GM18508 (cell line): ENCODE measurements around the gene ABCA10.
"Not testable (repeated sequence)": the region's sequence is repeated elsewhere in the genome, so short reads cannot be mapped to it uniquely, and the experiment has no call there.

Experiments used
- ATAC-seq: cut with Tn5 transposase; IDR thresholded peaks from one replicate; pipeline ENCODE4 v1.9.1; 2021; ENCODE audit warnings: moderate number of reproducible peaks; ENCODE audit not compliant: insufficient read depth, unreplicated experiment

Gene ABCA10

DNA sequence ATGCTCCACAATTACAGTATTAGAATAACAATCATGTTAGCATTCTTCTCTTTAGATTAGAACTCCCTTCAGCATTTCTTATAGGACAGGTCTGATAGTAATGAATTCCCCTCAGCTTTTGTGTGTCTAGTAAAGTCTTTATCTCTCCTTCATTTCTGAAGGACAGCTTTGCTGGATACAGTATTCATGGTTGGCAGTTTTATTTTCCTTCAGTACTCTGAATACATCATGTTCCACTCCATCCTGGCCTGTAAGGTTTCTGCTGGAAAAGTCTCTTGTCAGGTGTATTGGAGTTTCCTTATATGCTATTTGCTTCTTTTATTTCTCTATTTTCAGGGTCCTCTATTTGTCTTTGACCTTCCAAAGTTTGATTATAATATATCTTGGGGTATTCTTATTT, 4.0 kb upstream of the ABCA10 start:
- no peak for ATAC-seq

DNA sequence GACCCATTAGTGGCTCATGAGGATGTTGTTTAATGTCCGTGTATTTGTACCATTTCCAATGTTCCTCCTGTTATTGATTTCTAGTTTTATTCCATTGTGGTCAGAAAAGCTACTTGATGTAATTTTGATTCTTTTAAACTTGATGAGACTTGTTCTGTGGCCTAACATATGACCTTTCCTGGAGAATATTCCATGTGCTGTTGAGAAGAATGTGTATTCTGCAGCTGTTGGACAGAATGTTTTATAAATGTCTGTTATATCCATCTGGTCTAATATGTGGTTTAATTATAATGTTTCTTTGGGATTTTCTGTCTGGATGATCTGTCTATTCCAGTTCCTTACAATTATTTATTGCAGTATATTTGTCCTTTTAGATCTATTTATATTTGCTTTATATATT, 2.9 kb upstream of the ABCA10 start:
- ATAC-seq: no peak

DNA sequence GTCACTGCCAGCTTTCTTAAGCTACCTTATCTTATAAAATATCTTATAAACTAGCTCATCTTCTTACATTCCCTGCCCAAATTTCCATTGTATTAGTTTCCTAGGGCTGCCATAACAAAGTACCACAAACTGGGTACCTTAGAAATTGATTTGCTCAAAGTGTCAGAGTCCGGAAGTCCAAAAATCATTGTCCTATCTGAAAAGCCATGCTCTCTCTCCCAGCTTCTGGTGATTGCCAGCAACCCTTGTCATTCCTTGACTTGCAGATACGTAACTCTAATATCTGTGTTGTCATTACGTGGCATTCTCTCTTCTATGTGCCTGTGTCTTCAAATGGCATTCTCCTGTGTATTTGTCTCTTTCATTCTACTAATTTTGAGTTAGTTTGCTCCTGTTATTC, 2.3 kb upstream of the ABCA10 start:
- ATAC-seq: no peak

DNA sequence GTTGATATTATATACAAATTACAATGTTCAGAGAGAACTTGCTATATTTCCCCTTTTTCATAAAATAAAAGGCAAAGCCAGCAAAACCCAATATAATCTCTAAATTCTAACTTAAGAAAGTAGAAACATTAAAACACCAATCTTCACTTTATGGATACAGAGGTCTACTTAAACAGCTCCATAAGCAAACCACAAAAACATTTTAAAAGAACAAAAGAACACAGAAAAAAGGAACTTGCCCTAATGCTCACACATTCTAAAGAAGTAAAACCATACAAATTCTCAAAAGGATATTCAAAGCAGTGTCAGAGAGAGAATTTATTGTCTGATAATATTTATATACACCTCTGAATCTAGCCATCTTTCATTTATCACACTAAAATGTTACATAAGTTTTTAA, 606 bp downstream of the ABCA10 start:
- ATAC-seq: no peak

DNA sequence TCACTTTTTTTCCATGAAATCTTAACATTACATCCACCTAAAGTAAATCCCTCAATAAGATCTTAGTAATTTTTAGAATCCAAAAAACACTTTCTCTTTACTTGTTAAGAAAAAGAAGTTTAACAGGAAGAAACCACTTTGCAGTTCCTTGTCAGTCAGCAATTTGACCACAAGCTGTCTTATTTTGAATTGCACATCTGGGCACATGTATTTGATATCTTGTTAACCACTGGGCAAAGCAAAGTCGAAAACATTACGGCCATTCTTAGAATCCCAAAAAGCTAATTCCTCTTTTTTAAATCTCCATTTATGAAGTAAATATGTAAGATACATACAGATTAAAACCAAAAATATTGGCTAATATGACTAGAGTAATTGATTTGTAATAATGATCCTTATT, 1.1 kb downstream of the ABCA10 start:
- ATAC-seq: no peak

DNA sequence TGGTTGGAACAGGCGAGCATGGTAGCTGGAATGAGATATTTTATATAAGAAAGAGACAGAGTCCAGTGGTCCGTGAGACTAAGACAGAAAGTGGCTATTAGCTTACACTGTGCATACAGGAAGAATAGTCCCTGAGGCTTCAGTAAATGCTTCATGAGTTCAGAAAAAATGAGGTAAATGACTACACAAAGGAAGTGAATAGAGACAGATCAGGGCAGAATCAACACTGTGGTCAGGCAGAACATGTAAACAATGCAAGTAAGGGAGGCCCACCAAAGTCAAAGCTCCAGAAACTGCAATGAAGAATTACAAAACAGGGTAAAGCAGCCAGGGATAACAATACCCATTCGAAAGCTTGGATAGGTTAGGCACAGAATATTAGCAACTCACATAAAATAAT, 4.8 kb downstream of the ABCA10 start:
- ATAC-seq: peak; percentile 97

DNA sequence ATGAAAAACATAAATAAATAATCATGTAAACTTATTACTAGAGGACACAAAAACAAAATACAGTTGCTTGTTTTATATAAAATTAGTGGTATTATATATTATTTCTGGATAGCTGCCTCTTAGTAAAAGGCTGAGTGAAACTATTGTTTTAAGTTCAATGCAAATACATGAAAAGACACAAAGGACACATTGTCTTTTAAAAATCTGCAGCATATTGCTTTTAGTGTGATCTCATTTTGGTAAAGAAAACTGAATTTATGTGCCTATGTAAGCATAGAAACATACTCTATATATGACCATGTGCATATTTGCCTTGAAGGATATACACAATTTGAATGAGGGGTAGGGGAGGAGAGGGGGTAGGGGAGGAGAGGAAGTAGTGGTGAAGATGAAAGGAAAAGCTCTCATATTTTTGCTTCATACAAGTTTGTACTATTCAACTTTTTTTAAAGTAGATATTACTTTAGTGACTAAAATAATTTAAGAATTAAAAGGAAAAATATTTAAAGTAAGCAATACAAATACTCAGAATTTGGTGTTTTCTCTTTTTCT, 5.8 kb downstream of the ABCA10 start:
- ATAC-seq: no peak

DNA sequence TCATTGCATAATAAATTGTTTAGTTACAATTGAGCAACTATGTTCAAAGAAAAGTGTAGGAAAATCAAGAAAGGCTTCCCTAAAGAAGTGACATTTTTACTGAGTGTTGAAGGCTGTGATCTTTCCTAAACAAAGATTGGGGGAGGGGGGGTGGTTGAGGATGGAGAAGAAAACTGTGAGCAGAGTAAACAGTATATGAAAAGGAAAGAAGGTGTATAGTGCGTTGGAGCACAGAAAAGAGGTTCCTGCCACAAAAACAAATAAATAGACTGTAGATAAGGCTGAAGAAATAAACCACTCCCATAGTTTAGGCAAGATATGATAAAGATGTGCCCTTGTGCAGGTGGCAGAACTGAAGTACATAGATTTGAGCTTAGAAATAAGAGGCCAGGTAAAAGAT, 8.5 kb downstream of the ABCA10 start:
- ATAC-seq: no peak

DNA sequence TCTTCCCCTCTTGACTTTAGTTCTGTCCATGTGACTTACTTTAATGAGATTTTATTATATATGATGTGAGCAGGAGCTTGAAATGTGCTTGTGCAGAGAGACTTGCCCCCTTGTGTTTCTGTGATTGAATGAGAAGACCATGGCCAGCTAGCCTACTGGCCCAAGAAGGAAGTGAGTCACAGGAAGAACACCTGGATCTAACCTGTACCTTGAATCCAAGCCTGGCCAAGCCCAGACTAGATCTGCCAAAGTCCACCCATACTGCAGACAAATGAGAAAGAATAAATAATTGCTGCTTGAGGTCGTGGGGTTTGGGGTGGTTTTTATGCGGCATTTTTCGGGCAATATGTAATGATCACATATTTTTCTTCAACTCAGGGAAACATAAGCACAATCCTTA, 9.6 kb downstream of the ABCA10 start:
- no peak for ATAC-seq

DNA sequence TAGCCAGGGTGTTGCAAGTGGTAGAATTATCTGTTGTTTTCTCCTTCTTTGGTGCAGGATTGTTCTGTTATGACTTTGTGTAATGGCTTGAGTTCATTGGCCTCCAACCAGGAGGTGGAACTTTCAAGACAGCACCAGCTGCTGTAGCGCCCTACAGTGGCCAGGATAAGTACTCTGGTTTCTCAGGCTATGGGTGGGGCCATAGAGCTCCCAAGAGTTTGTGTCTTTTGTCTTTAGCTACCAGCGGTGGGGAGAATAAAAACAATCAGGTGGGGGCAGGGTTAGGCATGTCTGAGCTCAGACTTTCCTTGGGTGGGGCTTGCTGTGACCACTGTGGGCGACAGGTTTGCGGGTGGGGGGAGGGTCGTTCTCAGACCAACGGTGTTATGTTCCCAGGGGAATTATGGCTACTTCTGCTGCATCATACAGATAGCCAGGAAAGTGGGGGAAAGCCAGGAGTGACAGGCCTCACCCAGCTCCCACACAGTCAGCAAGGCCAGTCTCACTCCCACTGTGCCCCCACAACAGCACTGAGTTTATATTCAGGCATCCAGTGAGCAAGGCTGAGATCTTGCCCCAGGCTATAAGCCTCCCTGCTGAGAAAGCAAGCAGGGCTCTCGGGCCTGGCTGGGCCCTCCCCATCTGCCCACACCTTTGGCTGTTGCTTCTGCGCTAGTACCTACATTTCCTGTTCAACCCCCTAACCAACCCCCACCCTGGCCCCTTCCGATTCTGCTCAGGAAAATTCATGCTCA, 15.4 kb downstream of the ABCA10 start:
- no peak for ATAC-seq

DNA sequence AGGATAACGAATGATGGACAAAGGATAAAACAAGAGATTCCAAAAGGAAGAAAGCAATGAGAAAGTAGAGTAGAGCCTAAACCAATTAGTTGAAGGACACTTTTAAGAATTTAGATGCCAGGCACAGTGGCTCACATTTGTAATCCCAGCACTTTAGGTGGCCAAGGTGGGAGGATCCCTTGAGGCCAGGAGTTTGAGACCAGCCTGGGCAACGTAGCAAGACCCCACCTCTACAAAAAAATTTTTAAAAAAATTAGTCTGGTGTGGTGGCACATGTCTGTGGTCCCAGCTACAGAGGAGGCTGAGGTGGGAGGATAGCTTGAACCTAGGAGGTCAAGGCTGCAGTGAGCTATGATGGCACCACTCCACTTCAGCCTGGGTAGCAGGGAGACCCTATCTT, 20.0 kb downstream of the ABCA10 start:
- no peak for ATAC-seq

DNA sequence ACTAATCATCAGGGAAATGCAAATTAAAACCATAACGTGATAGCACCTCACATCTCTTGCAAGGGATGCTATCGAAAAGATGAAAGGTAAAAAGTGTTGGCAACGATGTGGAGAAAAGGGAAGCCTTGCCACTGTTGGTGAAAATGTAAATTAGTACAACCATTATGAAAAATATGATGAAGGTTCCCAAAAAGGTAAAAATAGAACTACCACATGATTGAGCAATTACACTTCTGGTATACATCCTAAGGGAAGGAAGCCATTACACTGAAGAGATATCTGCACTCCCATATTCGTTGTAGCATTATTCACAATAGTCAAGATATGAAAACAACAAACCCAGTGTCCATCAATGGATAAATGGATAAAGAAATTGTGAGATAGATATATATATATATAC, 21.5 kb downstream of the ABCA10 start:
- ATAC-seq: no peak

DNA sequence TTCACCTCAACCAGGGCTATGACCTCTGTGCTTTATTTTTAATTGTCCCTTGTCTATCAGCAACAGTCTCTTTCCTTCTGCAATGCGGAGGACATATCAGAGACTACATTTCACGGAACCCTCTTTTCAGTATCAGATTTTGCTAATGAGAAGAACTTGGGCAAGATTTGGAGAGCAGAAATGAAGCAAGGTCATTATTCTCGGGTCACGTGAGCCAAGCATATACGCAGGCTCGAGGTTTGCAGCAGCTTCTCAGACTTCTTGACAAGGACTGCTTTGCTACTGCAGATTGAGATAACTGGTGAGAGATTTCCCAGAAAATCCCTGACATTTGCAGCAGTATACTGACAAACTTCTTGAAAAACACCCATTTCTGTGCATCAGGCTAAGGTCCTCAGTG, 30.4 kb downstream of the ABCA10 start:
- ATAC-seq: no peak

DNA sequence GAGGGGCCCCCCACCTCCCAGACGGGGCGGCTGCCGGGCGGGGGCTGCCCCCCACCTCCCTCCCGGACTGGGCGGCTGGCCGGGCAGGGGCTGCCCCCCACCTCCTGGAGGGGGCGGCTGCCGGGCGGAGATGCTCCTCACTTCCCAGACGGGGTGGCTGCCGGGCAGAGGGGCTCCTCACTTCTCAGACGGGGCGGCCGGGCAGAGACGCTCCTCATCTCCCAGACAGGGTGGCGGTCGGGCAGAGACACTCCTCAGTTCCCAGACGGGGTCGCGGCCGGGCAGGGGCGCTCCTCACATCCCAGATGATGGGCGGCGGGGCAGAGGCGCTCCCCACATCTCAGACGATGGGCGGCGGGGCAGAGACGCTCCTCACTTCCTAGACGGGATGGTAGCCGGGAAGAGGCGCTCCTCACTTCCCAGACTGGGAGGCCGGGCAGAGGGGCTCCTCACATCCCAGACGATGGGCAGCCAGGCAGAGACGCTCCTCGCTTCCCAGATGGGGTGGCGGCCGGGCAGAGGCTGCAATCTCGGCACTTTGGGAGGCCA, 32.4 kb downstream of the ABCA10 start:
- ATAC-seq: not testable (repeated sequence)

DNA sequence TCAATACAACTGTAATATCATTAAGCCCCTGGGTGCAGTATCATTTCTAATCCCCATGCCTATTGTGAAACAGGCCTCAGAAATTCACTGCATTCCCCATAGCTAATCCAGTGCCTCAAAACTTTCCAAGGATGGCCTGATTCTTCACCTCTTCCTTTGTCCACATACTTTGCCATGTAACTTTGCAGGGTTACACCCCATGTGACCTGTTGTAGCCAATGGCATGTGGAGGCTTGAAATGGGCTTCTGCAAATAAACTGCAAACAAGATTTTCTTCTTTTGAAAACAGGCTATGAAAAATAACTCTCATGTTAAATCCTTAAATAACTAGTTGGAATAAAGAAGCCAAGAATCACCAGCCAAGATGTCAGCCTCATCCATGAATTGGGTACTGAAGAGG, 35.9 kb downstream of the ABCA10 start:
- no peak for ATAC-seq

DNA sequence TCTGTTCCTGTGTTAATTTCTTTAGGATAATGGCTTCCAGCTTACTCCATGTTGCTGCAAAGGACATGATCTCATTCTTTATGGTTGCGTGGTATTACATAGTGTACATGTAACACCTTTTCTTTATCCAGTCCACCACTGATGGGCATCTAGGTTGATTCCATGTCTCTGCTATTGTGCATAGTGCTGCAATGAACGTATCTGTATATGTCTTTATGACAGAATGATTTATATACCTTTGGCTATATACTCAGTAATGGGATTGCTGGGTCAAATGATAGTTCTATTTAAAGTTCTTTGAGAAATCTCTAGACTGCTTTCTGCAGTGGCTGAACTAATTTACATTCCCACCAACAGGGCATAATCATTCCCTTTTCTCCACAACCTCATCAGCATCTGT, 39.8 kb downstream of the ABCA10 start:
- ATAC-seq: no peak

DNA sequence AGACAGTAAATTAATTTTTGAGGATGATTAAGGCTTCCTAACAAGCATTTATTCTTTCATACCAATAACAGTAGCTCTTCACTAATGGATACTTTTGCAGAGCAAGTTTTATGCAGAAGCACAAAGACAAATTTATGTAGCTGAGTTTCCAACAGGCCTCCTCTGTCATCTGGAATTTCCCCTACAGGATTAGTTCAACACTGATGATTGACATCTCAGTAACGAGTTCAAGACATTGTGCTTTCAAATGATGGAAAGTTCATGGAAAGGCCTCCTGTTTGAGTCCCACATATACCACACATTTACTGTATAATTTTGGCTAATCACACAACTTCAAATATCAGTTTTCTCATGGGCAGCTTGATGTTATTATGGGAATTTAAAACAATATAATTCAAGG, 40.6 kb downstream of the ABCA10 start:
- ATAC-seq: no peak

DNA sequence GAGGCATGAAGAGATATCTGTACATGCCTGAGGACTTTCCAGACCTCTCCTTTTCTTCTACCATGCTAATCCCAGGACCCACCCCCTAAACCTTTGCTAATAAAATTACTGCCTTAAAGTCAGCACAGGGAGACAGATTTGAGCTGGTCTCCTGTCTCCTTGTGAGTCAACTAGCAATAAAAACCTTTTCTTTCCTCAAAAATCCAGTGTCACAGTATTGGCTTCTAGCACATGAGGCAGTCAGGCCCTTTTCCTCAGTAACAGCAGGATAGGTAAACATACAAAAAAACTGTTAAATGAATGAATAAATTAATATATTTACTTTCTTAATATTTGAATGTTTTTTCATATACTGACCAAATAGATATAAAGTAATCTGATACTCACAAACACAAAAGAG, 41.3 kb downstream of the ABCA10 start:
- ATAC-seq: no peak

DNA sequence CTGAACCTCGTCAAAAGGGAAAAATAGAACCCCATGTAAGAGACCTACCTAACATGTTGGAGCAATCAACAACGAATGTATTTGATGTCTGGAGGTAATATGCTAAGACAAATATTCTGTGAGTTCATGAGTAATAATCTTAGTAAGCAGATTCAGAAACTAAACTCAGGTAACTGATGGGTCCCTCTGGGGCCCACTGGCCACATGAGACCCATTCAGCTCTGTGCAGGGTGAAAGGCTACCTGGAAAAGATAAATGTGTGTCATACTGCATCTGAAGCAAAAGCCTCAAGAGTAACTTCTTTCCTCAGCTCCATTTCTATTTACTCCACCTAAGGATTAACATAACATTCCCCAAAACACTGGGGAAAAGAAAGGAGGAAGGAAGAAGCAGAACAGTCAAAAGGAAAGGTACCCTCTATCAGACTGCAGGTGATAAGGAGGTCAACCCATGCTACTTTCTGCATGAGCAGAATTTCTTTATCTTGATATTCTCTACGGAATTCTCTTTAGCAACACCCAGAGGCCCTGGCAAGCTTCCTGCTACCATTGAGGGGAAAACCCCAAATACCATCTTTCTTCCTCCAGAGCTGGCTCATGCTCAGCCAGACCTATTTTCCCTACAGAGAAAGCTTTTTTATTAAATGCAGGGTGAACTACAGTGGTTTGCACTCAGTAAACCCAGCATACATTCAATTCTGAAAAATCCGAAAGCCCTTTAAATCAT, 49.2 kb downstream of the ABCA10 start:
- ATAC-seq: no peak

DNA sequence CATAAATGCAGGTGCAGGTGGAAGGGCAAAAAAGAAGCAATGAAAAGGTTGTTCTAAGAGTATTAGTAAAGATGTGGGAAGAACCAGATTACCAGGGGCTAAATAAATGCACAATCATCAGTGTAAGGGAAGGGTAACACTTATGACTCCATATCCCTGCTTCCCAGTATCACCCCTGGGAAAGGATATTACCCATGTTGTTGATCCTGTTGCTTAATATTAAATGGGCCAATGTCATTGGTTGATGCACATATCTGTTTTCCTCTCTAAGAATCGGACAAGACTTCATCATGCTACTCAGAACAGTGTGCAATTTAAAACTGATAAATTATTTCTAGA, 52.2 kb downstream of the ABCA10 start:
- ATAC-seq: no peak

DNA sequence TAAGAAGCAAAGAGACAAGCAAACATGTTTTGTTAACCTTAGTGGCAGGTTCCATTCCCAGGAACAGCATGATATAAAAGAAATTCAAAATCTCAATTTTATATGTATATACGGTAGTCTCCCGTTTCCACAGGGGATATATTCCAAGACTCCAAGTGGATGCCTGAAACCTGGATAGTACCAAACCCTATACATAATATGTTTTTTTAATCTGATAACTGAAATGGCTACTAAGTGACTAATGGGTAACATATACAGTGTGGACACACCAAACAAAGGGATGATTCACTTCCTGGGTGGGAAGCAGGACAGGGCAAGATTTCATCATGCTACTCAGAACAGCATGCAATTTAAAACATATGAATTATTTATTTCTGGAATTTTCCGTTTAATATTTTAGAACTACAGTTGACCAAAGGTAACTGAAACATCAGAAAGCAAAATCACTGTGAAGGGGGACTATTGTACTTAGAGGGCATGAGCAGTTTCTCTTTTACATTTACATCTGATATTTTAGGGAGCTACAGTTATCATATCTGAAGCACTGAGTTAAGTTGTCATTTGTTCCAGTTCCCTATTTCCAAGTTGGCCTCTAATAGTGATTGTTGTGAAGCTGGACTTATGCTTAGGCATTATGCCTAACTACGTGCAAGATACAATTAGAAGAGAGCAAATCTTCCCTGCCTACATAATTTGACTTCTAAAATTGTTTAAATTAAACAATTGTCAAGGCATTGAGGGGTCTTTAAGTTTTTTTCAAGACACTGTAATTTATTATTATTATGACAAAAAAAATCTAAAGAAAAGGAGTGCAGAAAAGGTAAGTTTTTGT, 52.8 kb downstream of the ABCA10 start:
- no peak for ATAC-seq
